IPS-15b (cell line): ENCODE measurements around the gene SLC9A9.

Experiments
- H3K27me3 ChIP-seq: one replicate; pipeline ENCODE4 v1.6.1; 2013; ENCODE audit warnings: low read length; ENCODE audit not compliant: control insufficient read depth, insufficient read depth
- H3K36me3 ChIP-seq: one replicate; pipeline ENCODE4 v1.6.1; 2013; ENCODE audit warnings: low read length; ENCODE audit not compliant: control insufficient read depth, insufficient read depth
- H3K4me1 ChIP-seq: one replicate; pipeline ENCODE4 v1.6.1; 2013; ENCODE audit warnings: mild to moderate bottlenecking, low read length; ENCODE audit not compliant: control insufficient read depth, insufficient read depth
- H3K4me3 ChIP-seq: one replicate; pipeline ENCODE4 v1.5.1; 2013; ENCODE audit warnings: low read depth, low read length
- H3K9ac ChIP-seq: one replicate; pipeline ENCODE4 v1.6.1; 2013; ENCODE audit warnings: low read depth, mild to moderate bottlenecking, low read length
- H3K9me3 ChIP-seq: one replicate; pipeline ENCODE4 v1.6.1; 2013; ENCODE audit warnings: mild to moderate bottlenecking, low read length; ENCODE audit not compliant: control insufficient read depth, insufficient read depth

The SLC9A9 gene

GRCh38 chr3:143421556-143421955, 426.7 kb downstream of the SLC9A9 start:
- H3K9ac ChIP-seq: no peak overlapping the region
- no peaks in the 10 kb centered on the region for H3K9me3 ChIP-seq
- no peaks in the 10 kb centered on the region for H3K36me3 ChIP-seq
- no peak overlapping the region for H3K4me3 ChIP-seq
- H3K4me1 ChIP-seq: no peaks in the 10 kb centered on the region
- H3K27me3 ChIP-seq: no peaks in the 10 kb centered on the region

DNA sequence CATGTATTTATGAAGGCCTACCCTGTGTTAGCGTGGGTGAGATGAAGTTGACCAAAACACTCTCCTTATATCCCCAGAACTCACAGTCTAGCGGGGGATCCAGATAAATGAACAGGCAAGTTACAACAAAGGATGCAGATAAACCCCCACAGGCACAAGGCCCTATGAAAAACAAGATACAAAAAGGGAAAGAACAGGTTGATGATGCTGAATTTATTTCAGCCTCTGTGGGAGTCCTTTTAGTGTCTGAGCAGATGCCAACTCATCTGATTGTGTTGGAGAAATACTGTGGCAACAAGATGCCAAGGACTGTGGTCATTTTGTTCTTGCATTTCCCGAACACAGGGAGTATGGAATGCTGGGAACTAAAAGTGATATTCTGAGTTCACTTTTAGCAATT, 428.7 kb downstream of the SLC9A9 start:
- H3K4me1 ChIP-seq: no peaks in the 10 kb centered on the region
- no peaks in the 10 kb centered on the region for H3K36me3 ChIP-seq
- no peak overlapping the region for H3K9ac ChIP-seq
- no peaks in the 10 kb centered on the region for H3K9me3 ChIP-seq
- H3K4me3 ChIP-seq: no peak overlapping the region
- H3K27me3 ChIP-seq: no peaks in the 10 kb centered on the region

DNA sequence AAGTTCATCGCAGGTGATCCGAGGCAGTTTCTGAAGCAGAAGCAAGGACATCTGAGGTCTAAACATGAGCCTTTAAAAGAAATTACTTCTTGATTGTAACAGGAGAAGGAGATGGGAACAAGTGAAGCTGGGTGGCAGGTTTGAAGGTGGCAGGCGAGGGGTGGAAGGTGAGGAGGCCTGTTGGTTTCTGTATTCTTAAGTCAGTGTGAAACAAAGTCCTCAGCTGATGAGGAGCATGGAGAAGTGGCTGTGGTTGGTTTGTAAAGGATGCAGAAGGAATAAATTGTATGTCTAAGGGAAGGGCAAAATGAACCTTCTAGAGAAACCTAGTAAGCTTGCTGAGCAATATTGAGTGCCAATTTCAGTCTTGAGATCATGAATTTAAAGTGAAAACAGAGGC, 429.9 kb downstream of the SLC9A9 start:
- H3K27me3 ChIP-seq: no peaks in the 10 kb centered on the region
- no peak overlapping the region for H3K4me3 ChIP-seq
- no peaks in the 10 kb centered on the region for H3K36me3 ChIP-seq
- no peak overlapping the region for H3K9ac ChIP-seq
- no peaks in the 10 kb centered on the region for H3K4me1 ChIP-seq
- H3K9me3 ChIP-seq: no peaks in the 10 kb centered on the region

- Histone ChIP-seq H3K4me1 (no peaks in the 10 kb centered on the region), H3K27me3 (no peaks in the 10 kb centered on the region), H3K4me3 (no peak overlapping the region), H3K9ac (no peak overlapping the region), H3K36me3 (no peaks in the 10 kb centered on the region), H3K9me3 (no peaks in the 10 kb centered on the region)
Measured at GRCh38 chr3:143416229-143416628, 432.0 kb downstream of the SLC9A9 start.

GRCh38 chr3:143414571-143415253, 433.6 kb downstream of the SLC9A9 start:
- no peaks in the 10 kb centered on the region for H3K36me3 ChIP-seq
- H3K4me1 ChIP-seq: peaks cover 4% of the 10 kb centered on the region
- no peak overlapping the region for H3K9ac ChIP-seq
- no peaks in the 10 kb centered on the region for H3K27me3 ChIP-seq
- H3K9me3 ChIP-seq: no peaks in the 10 kb centered on the region
- H3K4me3 ChIP-seq: no peak overlapping the region

DNA sequence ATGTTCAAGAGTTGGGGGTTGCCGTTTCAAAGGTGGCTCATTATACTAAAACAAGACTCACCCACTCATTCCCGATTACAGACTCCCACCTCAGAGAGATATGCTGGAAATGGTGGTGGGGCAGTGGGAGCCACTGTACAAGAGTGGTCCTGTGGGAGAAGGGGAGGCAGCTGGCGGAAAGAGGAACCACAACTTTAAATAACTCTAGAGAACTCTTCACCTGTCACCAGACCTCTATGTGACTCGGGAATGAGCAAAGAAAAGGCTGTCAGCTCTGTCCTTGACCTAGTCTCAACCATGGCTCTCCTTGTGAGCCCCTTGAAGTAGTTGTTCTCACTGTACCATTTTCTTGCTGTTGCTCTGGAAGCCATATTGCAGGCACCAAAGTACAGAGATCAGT, 434.9 kb downstream of the SLC9A9 start:
- Histone ChIP-seq H3K9me3 (no peaks in the 10 kb centered on the region), H3K4me1 (peaks cover 15% of the 10 kb centered on the region), H3K9ac (no peak overlapping the region), H3K4me3 (no peak overlapping the region), H3K36me3 (no peaks in the 10 kb centered on the region), H3K27me3 (no peaks in the 10 kb centered on the region)

DNA sequence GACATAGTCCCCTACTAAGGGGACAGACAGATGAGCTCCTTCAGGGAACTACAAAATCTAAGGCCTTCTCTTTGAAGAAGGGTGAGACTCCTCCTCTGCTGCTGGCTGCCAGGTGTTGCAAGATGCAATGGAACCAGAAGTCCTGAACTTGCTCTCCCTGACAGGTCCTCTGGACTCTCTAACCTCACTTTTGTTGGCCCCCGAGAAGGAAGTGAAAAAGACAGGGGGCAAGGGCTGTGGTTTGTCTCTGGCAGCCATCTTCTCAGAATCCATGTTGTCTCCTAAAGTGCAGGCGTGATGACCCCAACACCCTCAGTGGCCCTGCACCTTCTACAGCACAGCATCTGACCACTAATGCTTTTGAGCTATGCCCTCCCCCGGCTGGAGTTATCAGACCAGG, 436.2 kb downstream of the SLC9A9 start:
- Histone ChIP-seq H3K9me3 (no peaks in the 10 kb centered on the region), H3K4me1 (peaks cover 15% of the 10 kb centered on the region), H3K4me3 (no peak overlapping the region), H3K27me3 (no peaks in the 10 kb centered on the region), H3K36me3 (no peaks in the 10 kb centered on the region), H3K9ac (no peak overlapping the region)

DNA sequence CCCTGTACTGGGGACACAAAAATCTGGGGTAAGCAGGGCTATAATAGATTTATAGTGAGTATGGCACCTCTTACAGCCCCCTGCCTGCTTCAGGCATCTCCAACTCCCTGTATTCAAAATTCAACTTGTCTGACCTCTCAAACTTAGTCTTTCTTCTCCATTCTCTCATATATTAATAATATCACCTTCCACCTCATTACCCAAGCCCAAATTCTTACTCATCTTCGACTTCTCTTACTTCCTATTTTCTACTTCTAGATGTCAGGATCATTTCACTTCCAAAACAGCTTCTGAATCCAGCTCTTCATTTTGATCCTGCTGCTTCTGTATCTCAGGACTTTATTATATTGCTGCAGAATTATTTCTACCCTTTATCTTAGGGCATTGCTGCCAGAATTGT, 438.0 kb downstream of the SLC9A9 start:
- no peak overlapping the region for H3K9ac ChIP-seq
- H3K36me3 ChIP-seq: no peaks in the 10 kb centered on the region
- no peaks in the 10 kb centered on the region for H3K9me3 ChIP-seq
- H3K4me3 ChIP-seq: no peak overlapping the region
- H3K4me1 ChIP-seq: peaks cover 15% of the 10 kb centered on the region
- H3K27me3 ChIP-seq: no peaks in the 10 kb centered on the region

- H3K27me3 ChIP-seq: no peaks in the 10 kb centered on the region
- no peak overlapping the region for H3K9ac ChIP-seq
- H3K36me3 ChIP-seq: no peaks in the 10 kb centered on the region
- no peak overlapping the region for H3K4me3 ChIP-seq
- peaks cover 15% of the 10 kb centered on the region for H3K4me1 ChIP-seq
- no peaks in the 10 kb centered on the region for H3K9me3 ChIP-seq
Measured at GRCh38 chr3:143408771-143409170, 439.5 kb downstream of the SLC9A9 start.

DNA sequence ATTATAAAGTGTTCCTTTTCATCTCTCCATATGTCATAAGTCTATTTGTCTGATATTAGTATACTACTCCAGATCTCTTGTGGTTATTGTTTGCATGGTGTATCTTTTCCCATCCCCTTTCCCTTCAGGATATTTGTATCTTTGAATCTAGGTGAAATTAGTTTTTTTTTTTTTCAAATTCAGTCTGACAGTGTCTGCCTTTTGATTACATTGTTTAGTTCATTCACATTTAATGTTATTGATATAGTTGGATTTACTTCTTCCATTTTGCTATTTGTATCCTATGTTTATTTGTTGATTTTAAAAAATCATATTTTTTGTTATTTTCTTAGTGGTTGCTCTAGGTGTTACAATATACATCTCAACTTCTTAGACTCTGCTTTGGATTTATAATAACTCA, 445.7 kb downstream of the SLC9A9 start:
- H3K36me3 ChIP-seq: no peaks in the 10 kb centered on the region
- no peak overlapping the region for H3K4me3 ChIP-seq
- no peaks in the 10 kb centered on the region for H3K4me1 ChIP-seq
- no peak overlapping the region for H3K9ac ChIP-seq
- H3K27me3 ChIP-seq: no peaks in the 10 kb centered on the region
- no peaks in the 10 kb centered on the region for H3K9me3 ChIP-seq

DNA sequence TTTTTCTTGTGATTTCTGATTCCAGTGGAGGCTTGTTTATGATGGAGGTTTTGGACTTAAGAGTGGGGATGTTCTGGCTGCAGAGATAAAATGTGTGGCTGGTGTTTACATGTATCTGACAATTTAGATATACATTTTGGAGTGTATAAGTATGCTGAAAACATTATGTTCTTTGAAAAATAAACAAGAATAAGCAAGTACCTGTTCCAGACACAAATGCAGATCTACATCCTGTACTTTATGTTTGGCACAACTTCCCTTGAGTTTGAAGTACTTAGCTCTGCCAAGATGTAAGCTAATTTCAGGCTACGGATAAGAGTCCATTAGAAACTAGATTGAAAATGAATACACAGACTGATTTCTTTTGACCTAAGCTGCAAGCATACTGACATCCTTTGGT, 451.5 kb downstream of the SLC9A9 start:
- Histone ChIP-seq H3K4me3 (no peak overlapping the region), H3K4me1 (no peaks in the 10 kb centered on the region), H3K9me3 (no peaks in the 10 kb centered on the region), H3K36me3 (no peaks in the 10 kb centered on the region), H3K9ac (no peak overlapping the region), H3K27me3 (no peaks in the 10 kb centered on the region)

DNA sequence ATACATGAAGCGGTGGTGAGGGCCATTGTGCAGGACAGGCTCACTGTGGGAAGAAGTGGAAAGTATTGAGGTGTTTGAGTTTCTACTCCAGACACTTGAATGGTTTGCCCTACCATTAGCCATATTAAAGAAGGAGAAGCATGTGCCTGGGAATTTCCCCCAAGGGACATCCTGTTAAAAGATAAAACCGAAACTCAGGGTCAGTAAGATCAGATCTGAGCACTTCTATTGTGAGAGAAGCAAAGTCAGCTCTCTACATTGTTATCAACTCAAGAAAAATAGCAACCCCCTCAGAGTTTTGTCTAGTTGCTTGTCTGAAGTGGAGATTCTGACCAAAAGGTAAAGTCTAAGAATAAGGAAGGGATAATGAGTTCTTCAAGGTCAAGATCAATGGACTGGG, 458.9 kb downstream of the SLC9A9 start:
- no peak overlapping the region for H3K4me3 ChIP-seq

More for the DNA sequence above, 458.9 kb downstream of the SLC9A9 start:
- Histone ChIP-seq H3K27me3 (no peaks in the 10 kb centered on the region), H3K9me3 (no peaks in the 10 kb centered on the region), H3K9ac (no peak overlapping the region), H3K36me3 (no peaks in the 10 kb centered on the region), H3K4me1 (no peaks in the 10 kb centered on the region)
